Fibroblast of skin of right biceps (primary cell): Measurements from ENCODE around the gene PKD1L1.
"Not testable (repeated sequence)": the region's sequence is repeated elsewhere in the genome, so short reads cannot be mapped to it uniquely, and the experiment has no call there.

ENCODE experiments used
- DNase-seq: peaks from one replicate; pipeline ENCODE4 v3.0.0-alpha.2; 2013

PKD1L1 gene

GRCh38 chr7:47954231-47954911 is 6.1 kb upstream of the PKD1L1 start:
- DNase-seq = peak; percentile 71

- no peak for DNase-seq
These were observed 5.6 kb upstream of the PKD1L1 start for GRCh38 chr7:47953822-47954221.

DNA sequence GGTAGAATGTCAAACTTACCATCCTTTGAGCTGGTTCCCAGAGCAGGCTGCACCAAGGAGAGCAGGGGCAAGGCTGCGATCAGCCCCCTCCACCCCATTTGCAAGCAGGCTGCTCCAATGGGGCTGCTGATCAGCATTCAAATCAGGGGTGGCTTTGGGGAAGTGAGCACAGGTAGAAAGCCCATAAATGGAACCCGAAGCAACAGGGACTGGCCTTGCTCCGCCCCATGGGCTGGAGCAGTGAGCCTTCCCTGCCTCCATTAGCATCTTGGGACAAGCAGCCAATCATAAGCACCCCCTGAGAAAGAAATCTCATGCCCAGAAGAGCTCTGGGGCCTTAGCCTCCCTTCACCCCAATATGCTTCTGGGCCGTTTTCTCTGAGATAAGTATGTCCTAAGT is 4.0 kb upstream of the PKD1L1 start:
- DNase-seq = no peak

GRCh38 chr7:47951374-47951773 is 3.1 kb upstream of the PKD1L1 start:
- DNase-seq = no peak

GRCh38 chr7:47950714-47951113 is 2.4 kb upstream of the PKD1L1 start:
- no peak for DNase-seq

GRCh38 chr7:47949703-47950102 is 1.4 kb upstream of the PKD1L1 start:
- no peak for DNase-seq

- DNase-seq = no peak
These were observed 914 bp downstream of the PKD1L1 start for GRCh38 chr7:47947355-47947749.

DNA sequence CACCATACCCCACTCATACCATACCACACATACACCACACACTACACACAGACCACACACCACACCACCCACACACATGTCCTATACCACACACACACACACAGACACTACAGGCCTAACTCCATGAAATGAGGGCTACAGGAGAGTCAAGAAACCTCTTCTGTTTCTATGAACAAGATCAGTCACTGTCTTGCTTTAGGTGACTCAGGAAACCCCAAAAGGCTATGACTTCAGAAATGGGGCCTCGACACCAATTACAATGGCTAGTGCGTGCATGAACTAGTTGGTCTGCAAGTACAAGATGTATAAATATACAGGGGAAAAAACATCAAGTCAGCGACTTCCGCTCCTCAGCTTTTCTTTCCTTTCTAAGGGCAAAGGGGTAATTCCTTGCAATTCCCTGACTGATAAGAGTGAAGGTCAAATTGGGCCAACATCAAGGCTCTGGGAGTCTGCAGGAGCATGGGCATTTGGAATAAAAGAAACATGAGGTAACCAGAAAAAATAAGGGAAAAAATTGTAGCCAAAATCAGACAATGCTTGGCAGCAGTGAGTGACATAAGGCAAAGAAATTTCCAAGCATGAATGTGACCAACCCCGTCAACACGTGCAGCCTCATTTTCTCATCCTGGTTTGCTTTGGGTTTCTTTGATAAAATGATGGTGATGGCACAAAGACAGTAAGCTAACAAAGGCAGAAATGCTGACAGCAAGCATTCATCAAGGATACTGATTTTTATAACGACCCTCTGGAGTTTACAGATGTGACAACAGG is 1.5 kb downstream of the PKD1L1 start:
- DNase-seq = no peak

DNA sequence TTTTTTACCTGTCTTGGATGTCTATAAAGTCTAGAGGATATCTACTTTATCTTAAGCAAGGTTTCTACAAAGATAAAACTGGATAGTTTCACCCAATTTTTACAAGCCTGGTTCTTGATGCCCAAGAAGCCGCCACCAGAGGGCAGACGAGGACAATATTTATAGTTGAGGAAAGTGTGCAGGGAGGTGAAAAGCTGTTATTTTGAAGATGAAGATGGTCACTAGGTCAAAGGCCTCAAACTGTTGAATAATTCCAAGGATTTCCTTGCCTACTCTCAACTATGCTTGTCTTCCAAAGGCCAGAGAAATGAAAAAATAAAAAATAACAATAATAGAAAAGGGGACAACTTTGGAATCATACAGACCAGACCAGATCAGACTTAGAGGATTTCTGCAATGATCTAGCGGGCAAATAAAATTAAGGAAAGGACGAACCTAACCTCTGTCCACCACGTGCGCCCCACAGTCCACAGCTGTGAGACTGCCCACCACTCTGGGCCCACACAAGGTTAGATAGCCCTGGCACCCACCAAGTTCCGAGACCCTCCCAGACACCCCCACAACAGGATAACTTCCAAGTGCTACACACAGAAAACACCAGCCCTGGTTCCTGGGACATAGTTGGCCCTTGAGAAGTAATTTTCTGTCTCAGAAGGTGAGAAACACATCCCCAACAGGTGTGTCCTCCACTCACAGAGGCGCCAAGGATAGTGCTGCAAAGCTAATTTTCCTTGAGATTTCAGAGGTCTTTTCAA is 2.8 kb downstream of the PKD1L1 start:
- peak; percentile 61 for DNase-seq

DNA sequence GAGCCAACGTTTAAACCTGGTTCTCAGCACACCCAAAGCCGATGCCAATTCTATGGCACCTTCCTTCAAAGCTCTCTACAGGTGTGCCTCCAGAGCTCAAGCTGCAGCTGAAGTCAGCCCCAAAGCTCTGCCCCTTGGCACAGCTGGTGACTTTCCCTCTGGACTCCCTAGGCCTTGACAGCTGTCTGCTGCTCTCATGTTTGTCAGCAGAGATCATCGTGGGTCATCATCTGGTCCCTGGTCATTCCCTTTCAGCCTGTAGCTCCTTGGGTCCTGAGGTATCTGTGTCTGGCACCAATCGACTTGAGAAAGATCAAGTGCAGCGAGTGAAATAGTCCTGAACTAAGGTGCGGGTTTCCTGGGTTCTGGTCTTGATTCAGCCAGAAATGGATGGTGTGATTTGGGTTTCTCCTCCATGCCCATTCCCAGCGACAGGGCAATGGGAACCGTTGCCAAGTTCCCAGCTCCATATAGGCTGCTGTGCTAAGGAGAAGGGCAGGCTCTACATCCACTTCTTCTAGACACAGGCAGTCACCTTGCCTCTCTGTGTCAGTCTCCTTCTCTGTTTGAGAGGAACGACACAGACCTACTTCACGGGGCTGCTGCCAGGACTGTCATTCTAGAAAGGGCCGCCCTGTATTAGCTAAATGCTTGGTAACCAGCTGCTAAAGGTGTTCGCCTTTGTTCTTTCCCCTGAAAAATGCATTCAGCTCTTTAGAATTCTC is 3.6 kb downstream of the PKD1L1 start:
- DNase-seq = no peak

DNA sequence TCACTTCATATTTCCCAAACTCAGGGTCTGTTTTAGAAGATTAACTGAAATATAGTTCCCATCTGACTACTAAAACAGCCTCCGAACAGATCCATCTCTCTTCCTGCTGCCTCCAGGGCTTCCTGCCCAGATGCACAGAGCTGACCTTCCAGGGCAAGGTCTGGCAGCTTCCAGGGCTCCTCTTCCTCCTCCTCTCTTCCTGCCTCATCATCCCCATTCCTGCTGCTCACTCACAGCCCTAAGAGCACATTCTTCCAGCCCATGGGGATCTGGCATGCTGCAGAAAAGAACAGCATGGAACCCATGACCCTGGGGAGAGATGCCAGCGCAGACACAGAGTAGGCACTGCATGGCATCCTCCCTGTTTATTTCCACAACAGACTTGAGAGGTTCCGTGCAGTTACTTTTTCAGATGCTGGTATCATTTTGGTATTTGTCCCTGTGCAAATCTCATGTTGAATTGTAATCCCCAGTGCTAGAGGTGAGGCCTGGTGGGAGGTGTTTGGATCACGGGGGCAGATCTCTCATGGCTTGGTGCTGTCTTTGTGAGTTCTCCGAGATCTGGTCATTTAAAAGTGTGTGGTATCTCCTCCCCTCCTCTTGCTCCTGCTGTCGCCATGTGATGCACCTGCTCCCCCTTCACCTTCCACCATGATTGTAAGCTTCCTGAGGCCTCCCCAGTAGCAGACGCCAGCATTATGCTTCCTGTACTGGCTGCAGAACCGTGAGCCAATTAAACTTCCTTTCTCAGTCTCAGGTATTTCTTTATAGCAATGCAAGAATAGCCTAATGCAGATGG is 4.4 kb downstream of the PKD1L1 start:
- no peak for DNase-seq

DNA sequence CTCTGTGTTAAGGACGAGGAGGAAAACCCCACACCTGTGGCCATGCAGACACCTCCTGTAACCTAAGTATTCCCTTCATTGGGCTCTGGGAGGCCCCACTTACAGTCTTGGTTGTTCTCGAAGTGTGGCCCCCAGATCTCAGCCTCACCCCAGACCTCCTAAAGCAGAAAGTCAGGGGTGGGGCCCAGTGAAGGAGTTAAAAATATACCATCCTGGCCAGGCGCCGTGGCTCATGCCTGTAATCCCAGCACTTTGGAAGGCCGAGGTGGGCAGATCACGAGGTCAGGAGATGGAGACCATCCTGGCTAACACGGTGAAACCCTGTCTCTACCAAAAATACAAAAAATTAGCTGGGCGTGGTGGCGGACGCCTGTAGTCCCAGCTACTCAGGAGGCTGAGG is 5.6 kb downstream of the PKD1L1 start:
- not testable (repeated sequence) for DNase-seq

DNA sequence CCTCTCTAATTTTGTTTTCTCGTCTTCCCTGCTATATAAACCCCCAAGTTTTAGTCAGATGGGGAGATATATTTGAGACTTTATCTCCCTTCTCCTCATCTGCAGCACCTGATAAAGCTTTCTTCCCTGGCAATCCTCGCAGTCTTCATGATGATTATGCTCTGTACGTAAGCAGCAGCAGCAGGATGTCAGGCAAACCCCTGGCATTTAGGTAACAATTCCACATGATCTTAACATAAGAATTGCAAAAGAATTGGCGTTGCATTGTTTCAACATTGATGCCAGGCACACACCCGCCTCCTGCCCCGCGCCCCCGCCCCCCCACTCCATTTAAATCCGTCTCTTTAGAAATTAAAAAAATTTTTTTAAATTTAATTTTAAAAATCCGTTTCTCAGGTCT is 6.1 kb downstream of the PKD1L1 start:
- DNase-seq = no peak

GRCh38 chr7:47941136-47941844 is 7.0 kb downstream of the PKD1L1 start:
- peak; percentile 89 for DNase-seq

GRCh38 chr7:47940088-47941013 is 7.9 kb downstream of the PKD1L1 start:
- DNase-seq = peak; percentile 75

GRCh38 chr7:47939425-47940036 is 8.7 kb downstream of the PKD1L1 start:
- no peak for DNase-seq

GRCh38 chr7:47938574-47939165 is 9.6 kb downstream of the PKD1L1 start:
- DNase-seq = no peak

DNA sequence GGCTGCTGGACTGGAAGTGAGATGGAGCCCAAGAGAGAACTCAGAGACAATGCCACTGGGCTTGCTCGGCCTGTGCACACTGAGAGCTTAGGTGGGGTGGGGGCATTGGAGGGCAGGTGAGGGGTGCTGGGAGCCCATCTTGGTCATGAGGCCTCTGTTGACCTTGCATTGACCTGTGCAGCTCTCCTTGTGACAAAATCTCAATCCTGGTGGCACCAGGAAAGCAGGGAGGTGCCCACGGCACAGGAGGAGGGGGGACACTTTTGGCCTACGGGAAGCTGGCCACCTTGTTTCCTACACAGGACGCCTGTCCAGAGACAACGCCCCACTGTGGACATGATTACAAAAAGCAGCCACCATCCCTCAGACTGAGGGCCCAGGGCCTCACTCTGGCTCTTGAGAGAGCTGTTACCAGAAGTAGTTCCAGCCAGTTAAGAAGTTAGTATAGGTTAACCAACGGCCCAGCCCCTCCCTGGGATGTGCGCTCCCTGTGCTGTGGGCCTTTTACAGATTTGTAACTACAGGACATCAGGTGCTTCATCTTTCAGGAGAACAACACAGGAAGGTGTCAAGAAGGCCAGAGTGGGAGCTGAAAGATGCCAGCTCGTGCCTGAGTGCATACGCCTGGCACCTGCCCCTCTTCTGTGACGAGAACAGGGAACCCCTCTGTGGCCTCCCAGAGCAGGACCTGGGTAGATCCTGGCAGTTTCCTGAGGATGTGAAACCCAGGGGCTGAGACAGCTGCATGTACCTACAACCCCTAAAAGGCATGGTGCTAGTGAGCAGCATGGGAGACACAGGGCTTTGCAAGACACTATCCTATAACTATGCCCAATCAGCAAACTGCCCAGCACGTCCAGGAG is 10.3 kb downstream of the PKD1L1 start:
- DNase-seq = no peak
